Head of caudate nucleus (tissue), 42 donors: ENCODE measurements around the gene DEAF1.

Source experiments
- DNase-seq, 42 donors: peaks; one replicate each; pipeline versions ENCODE4 v3.0.0 to v3.0.0-alpha.2; 2020 to 2021; ENCODE audit warnings: mixed read lengths in 7 of 42
- intact Hi-C: fragments of 100-400 bp; cut with DNase I; formaldehyde crosslinking; loops from one replicate; pipeline ENCODE4 v1.15.0; 2022

Gene DEAF1

DNA sequence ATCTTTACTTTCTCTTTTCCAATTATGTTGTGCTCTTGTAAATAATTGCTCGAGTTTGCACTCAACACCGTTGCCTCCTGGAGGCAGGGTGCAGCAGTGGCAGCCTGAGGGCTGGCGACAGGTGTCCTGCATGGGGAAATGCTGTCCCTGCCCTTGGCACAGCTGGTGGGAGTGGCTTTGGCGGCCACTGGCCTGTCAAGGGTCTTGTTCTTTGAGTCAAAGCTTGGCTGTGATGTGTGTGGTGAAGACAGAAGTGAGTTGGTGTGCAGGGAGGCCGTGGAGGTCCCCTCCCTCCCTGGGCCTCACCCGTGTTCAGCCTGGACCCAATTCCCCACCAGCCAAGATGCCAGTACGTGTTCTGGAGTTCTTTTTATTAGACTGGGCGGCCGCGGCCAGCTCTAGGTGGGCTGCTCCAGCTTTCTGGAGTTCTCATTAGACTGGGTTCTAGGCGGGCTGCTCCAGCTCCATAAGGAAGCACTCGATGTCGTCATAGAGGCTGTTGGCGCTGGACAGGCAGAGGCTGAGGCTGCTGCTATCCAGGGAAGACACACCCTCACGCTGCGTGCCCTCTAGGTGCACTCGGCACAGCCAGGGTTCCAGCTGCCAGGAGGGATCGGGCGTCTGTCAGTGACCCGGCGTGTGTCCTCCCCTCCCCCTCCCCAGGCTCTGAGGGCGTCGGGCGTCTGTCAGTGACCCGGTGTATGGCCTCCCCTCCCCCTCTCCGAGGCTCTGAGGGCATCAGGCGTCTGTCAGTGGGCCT, 82.6 kb downstream of the DEAF1 start:
- intact Hi-C loops, result no loop called here
- DNase-seq, result no peak

DNA sequence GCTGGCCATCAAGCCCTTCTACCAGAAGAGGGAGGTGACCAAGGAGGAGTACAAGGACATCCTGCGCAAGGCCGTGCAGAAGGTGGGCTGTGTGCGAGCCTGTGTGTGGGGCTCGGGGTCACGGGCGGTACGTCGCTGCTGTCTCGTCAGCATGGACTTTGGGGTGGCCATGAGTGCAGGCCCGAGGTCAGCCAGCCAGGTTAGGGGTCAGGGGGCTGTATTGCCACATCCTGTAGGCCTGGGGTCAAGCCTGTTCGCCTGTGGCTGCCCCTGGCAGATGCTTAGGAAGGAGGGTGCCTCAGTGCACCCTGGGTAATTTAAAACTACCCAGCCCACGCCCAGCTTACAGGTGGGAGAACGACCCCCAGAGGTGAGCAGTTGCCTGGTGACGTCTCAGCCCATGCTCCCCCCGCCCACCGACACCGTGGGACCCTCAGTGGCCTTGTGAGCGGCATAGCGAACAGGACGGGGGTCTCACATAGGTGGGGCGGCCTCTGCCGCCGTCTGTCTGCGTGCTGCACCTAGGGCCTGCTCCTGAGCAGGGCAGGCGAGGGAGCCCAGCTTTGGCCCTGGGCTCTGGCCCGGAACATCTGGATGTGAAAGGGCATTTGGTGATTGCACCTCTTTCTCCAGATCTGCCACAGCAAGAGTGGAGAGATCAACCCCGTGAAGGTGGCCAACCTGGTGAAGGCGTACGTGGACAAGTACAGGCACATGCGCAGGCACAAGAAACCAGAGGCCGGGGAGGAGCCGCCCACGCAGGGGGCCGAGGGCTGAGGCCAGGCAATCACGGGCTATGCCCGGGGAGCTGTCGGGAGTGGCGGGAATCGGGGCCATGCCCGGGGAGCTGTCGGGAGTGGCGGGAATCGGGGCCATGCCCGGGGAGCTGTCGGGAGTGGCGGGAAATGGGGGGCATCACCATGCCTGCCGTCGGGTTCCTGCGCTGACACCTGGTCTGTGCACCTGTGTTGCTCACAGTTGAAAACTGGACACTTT, 83.7 kb downstream of the DEAF1 start:
- intact Hi-C loops, result no loop called here
- no peak for DNase-seq

DNA sequence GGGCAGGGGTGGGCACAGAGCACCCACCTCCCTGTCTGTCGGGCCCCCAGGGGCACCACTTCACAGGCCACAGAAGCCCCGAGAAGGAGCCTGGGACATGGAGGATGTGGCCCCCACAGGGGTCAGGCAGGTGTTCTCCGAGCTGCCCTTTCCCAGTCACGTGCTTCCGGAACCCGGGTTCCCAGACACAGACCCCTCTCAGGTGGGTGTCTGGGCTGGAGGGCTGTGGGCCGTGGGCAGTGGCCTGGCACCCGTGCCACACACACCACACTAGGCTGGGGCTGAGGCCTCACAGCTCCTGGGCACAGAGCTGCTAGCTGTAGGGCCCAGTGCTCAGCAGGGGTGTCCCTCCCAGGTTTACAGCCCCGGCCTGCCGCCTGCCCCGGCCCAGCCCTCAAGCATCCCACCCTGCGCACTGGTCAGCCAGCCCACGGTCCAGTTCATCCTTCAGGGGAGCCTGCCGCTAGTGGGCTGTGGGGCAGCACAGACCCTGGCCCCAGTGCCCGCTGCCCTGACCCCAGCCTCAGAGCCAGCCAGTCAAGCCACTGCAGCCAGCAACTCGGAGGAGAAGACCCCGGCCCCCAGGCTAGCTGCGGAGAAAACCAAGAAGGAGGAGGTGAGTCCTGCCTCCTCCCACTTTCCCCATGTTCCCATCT, 84.7 kb downstream of the DEAF1 start:
- intact Hi-C loops, result no loop called here
- DNase-seq, result no peak

DNA sequence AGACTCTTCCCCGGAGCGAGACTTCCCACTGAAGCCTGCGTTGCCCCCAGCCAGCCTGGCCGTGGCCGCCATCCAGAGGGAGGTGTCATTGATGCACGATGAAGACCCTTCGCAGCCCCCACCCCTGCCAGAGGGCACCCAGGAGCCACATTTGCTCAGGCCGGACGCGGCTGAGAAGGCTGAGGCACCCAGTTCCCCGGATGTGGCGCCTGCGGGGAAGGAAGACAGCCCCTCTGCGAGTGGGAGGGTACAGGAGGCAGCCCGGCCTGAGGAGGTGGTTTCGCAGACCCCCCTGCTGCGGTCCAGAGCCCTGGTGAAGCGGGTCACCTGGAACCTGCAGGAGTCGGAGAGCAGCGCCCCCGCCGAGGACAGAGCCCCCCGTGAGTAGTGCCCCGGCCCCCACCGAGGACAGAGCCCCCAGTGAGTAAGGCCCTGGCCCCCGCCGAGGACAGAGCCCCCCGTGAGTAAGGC, 85.6 kb downstream of the DEAF1 start:
- no peak for DNase-seq
- intact Hi-C loops, result no loop called here

DNA sequence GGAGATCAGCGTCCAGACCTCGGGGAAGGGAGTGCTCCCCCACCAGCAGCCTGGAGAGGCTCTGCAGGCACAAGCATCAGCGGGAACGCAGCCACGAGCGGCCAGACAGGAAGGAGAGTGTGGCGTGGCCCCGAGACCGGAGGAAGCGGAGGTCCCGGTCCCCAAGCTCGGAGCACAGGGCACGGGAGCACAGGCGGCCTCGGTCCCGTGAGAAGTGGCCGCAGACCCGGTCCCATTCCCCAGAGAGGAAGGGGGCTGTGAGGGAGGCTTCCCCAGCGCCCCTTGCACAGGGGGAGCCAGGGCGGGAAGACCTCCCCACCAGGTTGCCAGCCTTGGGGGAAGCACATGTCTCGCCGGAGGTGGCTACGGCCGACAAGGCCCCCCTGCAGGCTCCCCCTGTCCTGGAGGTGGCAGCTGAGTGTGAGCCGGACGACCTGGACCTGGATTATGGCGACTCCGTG, 86.2 kb downstream of the DEAF1 start:
- intact Hi-C loops, result no loop called here
- DNase-seq, result no peak

DNA sequence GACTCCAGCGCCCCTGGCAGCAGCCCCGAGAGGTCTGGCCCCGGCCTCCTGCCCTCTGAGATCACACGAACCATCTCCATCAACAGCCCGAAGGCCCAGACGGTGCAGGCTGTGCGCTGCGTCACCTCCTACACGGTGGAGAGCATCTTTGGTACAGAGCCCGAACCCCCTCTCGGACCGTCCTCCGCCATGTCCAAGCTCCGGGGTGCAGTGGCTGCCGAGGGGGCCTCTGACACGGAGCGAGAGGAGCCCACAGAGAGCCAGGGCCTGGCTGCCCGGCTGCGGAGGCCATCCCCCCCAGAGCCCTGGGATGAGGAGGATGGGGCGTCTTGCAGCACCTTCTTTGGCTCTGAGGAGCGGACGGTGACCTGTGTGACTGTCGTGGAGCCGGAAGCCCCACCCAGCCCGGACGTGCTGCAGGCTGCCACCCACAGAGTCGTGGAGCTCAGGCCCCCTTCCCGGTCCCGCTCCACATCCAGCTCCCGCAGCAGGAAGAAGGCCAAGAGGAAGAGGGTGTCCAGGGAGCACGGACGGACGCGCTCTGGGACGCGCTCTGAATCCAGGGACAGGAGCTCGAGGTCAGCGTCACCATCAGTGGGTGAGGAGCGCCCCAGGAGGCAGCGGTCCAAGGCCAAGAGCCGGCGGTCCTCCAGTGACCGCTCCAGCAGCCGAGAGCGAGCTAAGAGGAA, 86.9 kb downstream of the DEAF1 start:
- DNase-seq, result no peak
- intact Hi-C loops, result no loop called here

DNA sequence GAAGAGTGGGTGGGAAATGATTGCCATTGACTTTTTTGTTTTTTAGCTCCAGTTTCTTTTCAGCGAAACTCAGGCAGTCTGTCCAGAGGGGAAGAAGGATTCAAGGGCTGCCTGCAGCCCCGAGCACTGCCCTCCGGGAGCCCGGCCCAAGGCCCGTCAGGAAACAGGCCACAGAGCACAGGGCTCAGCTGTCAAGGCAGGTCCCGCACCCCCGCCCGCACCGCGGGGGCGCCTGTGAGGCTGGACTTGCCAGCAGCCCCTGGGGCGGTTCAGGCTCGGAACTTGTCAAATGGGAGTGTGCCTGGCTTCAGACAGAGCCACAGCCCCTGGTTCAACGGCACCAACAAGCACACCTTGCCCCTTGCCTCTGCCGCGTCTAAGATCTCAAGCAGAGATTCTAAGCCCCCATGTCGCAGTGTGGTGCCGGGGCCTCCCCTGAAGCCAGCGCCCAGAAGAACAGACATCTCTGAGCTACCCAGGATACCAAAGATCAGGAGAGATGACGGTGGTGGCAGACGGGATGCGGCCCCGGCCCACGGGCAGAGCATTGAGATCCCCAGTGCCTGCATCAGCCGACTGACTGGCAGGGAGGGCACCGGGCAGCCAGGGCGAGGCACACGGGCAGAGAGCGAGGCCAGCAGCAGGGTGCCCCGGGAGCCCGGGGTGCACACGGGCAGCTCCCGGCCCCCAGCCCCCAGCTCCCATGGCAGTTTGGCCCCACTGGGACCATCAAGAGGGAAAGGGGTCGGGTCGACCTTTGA, 87.8 kb downstream of the DEAF1 start:
- intact Hi-C loops, result no loop called here
- no peak for DNase-seq

DNA sequence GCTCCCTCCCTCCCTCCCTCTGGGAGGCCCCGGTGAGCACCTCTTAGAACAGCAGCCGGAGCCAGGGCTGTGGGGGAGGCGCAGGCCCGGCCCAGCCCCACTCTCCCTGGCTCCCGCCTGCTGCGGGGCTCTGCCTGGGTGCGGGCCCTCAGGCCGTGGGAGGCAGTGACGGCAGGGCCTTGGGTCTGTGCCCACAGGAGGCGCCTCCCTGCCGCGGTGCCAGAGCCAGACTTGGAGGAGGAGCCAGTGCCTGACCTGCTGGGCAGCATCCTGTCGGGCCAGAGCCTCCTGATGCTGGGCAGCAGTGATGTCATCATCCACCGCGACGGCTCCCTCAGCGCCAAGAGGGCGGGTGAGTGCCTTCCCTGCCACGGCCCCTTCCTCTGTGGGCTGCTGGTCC, 88.8 kb downstream of the DEAF1 start:
- peak in 17 of 42 donors; percentile 14 to 60 (median 28) for DNase-seq
- intact Hi-C loops, result no loop called here

DNA sequence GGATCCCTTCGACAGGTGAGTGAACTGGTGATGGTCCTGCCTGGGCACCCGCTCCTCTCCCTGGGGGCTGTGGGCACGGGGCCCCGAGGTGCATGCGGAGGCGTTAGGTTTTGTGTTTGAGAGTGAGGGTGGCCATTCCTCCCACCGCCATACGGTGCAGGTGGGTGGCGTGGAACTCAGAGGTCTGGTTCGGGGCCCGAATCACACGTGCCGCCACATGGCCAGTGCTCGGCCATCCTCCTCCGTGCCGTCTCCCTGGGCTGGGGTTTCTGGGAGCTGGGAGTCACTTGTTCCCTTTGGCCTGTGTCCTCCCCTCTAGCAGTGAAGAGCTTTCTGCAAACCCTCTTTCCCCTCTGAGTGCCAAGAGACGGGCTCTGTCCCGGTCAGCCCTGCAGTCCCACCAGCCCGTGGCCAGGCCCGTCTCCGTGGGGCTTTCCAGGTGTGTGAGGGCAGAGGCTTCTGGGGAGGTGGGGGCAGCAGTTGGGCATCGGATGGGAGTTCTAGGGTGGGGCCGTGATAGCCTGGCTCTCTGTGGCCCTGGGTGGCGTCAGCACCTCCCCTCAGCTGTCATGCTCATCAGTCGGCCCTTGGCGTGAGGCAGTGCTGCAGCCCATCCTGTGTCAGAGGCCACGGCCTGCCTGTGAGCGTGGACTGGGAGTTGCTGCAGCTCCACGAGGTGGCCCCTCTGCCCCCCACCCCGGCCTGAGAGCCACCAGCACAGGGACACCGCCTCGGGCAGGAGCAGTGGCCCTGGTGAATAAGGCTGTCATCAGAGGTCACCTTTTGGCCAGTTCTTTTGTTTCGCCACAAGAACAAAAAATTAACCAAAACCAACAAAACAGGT, 89.5 kb downstream of the DEAF1 start:
- intact Hi-C loops, result no loop called here
- no peak for DNase-seq

DNA sequence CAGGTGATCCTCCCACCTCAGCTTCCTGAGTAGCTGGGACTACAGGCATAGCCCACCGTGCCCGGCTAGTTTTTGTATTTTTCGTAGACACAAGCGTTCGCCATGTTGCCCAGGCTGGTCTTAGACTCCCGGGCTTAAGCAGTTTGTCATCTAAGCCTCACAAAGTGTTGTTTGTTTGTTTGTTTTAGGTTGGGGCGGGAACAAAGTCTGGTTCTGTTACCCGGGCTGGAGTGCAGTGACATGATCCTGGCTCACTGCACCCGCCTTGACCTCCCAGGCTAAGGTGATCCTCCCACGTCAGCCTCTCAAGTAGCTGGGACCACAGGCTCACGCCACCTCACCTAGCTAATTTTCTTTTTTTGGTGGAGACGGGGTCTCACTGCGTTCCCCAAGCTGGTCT, 91.9 kb downstream of the DEAF1 start:
- intact Hi-C loops, result no loop called here
- DNase-seq, result no peak

DNA sequence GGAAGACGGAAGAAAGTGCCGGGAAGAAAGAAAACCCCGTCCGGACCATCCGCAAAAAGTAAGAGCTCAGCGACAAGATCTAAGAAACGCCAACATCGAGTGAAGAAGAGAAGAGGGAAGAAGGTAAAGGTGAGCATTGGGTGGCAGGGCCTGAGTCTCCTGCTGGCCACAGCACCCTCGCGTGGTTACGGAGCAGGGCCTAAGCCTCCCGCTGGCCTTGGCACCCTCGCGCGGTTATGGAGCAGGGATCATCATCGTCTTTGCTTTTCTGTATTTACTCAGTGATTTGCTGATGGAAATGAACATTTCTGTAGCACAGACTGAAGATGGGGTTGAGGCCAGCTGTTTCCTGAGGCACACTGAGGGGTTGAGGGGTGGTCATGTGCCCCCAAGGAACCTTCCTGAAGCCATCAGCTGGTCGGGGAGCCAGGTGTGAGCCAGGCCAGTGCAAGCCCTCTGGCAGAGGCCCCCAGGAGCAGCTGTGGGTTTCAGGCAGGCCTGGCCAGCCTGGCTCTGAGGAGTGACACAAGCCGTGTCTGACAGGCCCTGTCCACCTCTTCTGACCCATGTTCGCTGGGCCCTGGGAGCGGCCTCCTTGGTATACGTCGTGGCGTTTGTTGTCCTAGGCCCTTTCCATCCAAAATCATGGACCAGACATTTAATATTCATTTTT, 93.3 kb downstream of the DEAF1 start:
- intact Hi-C loops, result no loop called here
- no peak for DNase-seq

DNA sequence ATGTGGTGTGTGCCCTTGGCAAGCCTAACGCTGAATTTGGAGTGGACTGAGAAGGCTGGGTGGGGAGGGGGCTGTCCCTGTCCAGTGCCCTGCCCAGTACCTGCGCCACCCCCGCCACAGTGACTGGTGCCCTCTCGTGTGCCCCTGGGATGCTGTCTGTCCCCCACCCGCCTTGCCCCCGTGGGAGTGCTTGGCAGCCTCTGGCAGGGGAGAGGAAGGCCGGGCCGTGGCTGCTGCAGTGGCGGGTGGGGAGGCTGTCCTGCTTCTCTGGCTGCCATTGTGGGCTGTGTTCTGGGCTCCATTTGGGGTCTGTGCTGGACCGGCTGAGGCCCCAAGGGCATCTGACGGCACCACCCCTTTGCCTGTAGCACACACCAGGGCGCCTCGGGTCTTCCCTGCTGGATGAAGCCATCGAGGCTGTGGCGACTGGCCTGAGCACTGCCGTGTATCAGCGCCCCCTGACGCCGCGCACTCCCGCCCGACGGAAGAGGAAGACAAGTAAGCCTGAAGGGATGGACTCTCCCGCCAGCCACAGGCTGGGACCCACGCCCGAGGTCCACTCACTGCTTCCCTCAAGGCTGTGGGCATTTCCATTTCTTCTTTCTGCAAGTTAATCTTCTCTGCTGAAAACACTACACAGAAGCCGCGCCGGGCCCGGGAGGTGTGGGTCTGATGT, 96.9 kb downstream of the DEAF1 start:
- intact Hi-C loops, result no loop called here
- DNase-seq, result no peak

DNA sequence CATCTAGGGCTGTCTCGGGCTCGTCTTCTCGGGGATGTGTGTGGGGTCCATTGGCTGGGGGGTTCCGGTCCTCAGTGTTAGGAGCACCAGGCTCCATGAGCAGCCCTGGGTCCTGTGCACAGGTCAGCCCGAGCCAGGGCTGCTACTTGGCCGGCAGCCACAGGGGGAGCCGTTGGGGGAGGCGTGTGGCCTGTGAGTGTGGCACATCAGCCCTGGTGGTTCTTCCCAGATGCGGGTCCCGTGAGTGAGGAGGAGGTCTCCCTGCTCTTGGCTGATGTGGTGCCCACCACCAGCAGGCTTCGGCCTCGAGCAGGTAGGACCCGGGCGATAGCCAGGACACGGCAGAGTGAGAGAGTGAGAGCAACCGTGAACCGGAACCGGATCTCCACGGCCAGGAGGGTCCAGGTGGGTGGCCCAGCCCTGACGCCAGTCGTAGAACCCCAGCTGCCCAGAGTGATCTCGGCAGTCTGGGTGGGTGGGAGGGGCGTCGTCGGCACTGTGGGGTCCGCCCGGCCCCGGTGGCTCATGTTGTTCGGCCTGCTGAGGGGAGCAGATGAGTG, 97.8 kb downstream of the DEAF1 start:
- no peak for DNase-seq
- intact Hi-C loops, result no loop called here

DNA sequence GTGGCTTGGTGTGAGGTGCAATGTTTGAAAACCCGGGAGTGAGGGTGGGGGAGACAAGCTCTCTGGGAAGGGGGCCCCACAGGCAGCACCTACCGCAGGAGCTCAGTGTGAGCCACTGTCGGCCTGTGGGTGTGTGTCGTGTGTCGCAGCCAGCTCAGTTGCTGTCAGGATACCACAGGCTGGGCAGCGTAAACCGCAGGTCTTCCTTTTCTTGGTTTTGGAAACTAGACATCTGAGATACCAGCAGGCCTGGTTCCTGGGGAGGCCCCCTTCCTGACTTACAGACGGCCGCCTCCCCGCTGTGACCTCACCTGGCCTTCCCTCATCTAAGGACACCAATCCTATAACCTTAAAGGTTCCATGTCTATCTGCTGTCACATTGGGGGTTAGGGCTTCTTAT, 98.6 kb downstream of the DEAF1 start:
- DNase-seq, result no peak
- intact Hi-C loops, result no loop called here

DNA sequence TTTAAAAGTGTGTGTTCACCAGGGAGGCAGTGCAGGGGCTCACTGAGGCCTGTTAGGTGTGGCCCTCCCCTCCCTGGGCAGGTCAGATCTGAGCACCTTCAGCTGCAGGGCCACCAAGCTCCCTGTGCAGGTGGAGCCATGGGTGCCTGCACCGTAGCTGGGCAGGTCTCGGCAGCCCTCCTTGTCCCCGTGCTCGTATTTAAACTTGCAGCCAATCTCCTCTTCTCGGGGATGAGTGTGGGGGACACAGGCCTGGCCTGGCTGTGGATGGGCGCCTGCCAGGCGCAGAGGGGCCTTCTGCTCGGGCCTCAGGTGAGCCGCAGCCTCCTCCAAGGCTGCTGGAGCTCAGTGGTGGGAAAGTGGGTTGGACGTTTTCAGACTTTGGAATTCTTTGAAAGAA, 99.6 kb downstream of the DEAF1 start:
- intact Hi-C loops, result no loop called here

More for the DNA sequence above, 99.6 kb downstream of the DEAF1 start:
- DNase-seq, result no peak
